Measurements from ENCODE around the gene TCF12. TPM values are rescaled to one million over a fixed set of nuclear protein-coding genes. Genes with fewer than 3 reads are reported as not detected.
"Not testable (repeated sequence)": the region's sequence is repeated elsewhere in the genome, so short reads cannot be mapped to it uniquely, and the experiment has no call there.

Gene TCF12
- total RNA-seq, 1 donor from 2014 or later: 88.6 TPM

DNA sequence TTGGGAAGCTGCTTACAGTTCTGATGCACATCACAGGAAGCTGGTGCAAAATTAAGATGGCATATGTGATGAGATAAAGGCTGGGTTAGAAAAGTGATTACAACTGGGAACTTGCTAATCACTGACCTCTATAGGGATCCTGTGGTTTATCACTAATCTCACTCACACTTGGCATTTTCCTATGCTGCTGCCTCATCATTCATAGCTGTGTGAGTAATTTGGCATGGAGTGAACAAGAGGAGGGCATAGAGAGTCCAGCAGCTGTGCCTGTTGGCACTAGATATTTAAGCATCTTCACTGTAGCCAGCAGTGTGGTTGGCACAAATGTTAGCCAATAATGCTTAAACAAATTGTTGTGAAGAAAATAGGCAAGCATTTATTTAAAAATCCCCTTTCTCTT is 240.1 kb downstream of the TCF12 start:
- no peak for DNase-seq (ENCODE audit: extremely low read depth, low read depth, low spot score)

- DNase-seq (ENCODE audit: extremely low read depth, low read depth, low spot score): no peak
These were observed 240.7 kb downstream of the TCF12 start for GRCh38 chr15:57158997-57159668.

DNA sequence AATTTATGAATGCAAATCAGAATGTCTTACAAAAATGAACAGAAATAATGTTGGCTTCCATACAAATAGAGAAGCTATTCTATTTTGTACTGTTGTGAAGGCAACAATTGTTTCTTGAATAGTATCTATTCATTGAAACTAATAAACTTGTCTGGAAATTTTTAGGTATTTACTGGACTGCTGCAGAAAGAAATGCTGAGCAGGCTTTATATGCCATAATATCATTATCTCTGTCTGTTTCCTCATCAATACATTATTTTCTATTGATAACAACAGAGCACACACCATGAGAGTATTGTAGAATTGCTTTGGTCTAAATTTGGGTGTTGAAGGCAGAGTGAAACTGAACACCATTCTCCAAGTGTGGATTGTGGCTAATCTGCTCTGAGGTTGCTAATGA is 241.3 kb downstream of the TCF12 start:
- DNase-seq (ENCODE audit: extremely low read depth, low read depth, low spot score): no peak

DNA sequence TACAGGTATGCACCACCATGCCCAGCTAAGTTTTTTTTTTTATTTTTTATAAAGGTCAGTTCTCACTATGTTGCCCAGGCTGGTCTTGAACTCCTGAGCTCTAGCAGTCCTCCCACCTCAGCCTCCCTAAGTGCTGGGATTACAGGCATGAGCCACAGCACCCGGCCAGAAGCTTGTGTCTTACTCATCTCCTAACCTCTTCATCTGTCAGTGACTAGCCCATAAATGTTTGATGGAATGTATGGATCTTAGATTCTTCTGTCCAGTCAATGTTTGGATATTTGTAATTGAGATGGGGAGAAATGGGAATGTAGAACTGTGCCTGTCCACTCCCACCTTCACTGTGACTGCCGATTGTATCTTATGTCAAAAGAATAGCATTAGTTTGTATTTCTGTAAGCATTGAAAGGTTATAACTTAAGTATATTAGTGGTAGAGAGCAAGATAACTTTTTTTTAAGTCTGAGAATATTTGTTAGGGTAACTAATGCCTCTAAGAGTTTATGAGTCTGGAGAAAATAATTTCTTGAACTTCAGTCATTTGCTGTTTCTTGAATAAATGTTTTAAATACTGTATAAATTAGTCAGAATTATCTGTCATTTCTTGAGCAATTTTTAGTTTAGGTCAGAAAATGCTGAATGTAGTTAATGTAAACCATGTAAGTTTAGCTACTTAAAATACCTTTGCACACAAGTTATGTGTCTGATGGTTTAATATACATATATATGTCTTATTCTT is 242.5 kb downstream of the TCF12 start:
- no peak for DNase-seq (ENCODE audit: extremely low read depth, low read depth, low spot score)

- not testable (repeated sequence) for DNase-seq (ENCODE audit: extremely low read depth, low read depth, low spot score)
These were observed 245.8 kb downstream of the TCF12 start for GRCh38 chr15:57164251-57164650.

- no peak for DNase-seq (ENCODE audit: extremely low read depth, low read depth, low spot score)
These were observed 247.5 kb downstream of the TCF12 start for GRCh38 chr15:57165992-57166391.

- no peak for DNase-seq (ENCODE audit: extremely low read depth, low read depth, low spot score)
These were observed 249.5 kb downstream of the TCF12 start for GRCh38 chr15:57167821-57168395.

GRCh38 chr15:57169643-57170042 is 251.2 kb downstream of the TCF12 start:
- no peak for DNase-seq (ENCODE audit: extremely low read depth, low read depth, low spot score)

DNA sequence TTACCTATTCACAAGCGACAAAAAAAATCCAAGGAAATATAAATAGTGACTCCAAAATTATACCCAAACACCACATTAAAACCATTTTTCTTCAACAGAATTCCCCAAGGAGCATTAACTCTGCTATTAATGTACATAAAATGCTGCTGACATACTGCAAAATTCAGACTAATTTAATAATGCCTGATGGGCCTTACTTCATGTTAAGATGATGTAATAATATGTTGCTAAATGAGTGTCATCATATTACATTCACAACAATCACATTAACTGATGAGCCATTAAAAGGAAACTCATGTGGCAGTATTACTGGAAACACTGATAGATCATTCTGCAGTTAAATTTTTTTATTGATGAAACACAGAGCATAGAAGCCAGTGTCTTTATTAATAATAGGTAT is 253.0 kb downstream of the TCF12 start:
- DNase-seq (ENCODE audit: extremely low read depth, low read depth, low spot score): no peak

DNA sequence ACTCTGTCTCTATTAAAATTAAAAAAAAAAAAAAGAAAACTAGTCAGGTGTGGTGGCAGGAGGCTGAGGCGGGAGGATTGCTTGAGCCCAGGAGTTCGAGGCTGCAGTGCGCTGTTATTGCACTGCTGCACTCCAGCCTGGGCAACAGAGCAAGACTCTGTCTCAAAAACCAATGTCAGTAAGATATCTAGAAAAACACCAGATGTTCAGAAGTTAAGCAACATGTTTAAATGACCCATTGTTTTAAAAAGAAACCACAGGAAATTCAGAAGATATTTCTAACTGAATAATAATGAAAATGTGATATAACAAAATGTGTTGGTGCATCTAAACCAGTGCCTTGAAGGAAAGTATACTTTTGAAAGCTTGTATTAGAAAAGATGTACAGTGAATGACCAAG is 254.5 kb downstream of the TCF12 start:
- DNase-seq (ENCODE audit: extremely low read depth, low read depth, low spot score): no peak

DNA sequence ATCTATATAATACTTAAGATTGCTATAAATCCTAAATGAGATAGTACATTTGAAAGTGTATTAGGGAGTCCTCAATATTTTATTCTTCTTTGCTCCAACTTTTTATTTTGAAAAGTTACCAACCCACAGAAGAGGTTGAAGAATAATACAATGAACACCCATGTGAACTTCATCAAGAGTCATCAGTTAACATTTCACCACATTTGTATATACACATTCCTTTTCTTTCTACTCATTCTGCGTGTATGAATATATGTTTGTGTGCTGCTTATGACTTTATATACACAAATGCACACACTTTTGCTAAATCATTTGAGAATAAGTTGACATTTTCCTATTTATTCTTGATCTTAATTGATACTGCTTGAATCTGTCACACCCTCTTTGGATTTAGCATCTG is 264.6 kb downstream of the TCF12 start:
- DNase-seq (ENCODE audit: extremely low read depth, low read depth, low spot score): no peak

DNA sequence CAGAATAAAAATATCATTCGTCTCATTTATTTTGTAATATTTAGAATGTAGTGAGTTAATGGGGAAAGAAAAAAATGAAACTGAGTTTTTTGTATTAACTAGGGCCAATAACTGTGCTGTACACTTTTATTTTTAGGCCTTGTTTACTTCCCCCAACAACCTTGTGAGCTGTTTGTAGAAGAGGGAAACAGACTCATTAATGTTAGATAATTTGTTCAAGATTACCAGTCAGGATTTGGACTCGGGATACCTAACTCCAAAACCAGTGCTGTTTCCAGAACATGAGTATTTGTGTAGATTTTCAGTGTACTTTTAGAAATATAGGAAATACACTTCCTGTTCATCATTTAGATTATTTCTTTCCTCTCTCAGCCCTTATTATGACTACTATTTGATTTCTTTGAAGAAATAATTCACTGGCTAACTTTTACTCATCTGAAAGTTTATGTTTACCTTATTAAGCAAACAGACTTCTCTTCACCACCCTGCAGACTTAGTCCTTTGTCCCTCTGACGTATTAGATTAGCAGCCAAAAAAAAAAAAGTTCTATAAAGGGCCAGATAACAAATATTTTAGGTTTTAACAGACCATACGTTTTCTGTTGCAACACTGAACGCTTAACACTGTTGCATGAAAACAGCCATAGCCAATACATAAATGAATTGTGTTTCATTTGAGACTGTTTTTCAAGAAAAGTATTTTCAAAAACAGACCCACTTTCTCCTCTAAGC is 265.3 kb downstream of the TCF12 start:
- DNase-seq (ENCODE audit: extremely low read depth, low read depth, low spot score): no peak

- DNase-seq (ENCODE audit: extremely low read depth, low read depth, low spot score): no peak
These were observed 266.1 kb downstream of the TCF12 start for GRCh38 chr15:57184502-57184901.

DNA sequence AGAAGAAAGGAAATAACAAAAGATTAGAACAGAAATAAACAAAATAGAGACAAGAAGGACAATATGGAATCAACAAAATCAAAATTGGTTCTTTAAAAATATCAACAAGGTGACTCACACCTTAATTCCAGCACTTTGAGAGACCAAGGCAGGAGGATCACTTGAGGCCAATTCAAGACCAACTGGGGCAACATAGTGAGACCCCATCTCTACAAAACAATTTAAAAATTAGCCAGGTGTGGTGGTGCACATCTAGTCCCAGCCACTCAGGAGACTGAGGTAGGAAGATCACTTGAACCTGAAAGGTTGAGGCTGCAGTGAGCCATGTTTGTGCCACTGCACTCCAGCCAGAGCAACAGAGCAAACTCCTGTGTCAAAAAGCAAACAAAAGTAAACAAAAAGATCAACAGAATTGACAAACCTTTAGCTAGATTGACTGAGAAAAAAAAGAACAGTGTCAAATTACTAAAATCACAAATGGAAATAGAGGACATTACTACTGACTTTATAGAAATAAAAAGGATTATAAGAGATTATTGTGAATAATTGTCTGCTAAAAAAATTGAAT is 267.1 kb downstream of the TCF12 start:
- no peak for DNase-seq (ENCODE audit: extremely low read depth, low read depth, low spot score)

GRCh38 chr15:57189466-57189865 is 271.0 kb downstream of the TCF12 start:
- DNase-seq (ENCODE audit: extremely low read depth, low read depth, low spot score): no peak

GRCh38 chr15:57190208-57190607 is 271.8 kb downstream of the TCF12 start:
- DNase-seq (ENCODE audit: extremely low read depth, low read depth, low spot score): no peak

DNA sequence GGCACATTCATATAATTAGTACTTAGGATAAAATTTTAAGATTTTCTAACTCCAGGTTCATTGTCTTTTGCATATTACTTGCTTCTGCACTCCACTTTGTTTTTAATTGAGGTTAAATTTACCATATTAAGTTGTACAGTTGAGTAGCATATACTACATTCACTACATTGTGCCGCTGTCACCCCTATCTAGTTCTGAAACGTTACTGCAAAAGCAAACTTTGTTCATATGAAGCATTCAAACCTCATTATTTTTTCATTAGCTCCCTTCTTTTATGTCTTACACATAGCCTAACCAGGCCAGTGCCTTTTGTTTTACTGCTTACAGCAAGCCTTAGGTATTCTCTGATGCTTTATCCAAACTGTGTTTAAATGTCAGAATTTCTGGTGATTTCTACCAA is 274.7 kb downstream of the TCF12 start:
- no peak for DNase-seq (ENCODE audit: extremely low read depth, low read depth, low spot score)

DNA sequence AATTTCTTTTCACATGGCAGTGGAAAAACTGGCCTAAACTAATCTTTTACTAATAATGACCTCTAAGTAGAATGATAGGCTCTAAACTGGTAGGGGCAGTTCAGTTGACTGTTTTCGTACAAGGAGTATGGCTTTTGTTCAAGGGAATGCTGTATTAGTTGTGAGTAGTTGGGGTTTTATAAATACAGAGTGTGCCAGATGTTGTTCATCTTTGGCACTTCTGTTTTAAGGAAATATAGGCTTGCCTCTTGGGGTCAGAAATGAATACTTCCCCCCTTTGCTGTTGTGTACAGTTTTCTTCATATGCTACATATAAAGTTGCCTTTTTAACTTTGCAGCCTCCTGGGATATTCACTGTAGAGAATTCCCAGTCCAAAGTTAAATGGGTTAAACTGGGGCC is 276.9 kb downstream of the TCF12 start:
- no peak for DNase-seq (ENCODE audit: extremely low read depth, low read depth, low spot score)

DNA sequence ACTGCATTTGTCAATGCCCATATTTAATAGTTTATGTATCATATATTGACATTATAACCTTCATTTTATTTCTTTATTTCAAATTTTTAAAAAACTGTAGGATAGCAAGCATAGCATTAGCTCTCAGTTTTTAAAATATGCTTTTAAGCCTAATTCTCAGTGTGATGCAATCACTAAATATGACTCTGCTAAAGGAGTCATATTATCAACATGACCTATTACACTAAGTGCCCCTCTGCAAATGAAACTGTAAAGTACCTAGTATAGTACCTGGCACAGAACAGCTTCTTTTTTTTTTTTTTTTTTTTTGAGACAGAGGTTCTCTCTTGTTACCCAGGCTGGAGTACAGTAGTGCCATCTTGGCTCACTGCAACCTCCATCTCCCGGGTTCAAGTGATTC is 278.4 kb downstream of the TCF12 start:
- no peak for DNase-seq (ENCODE audit: extremely low read depth, low read depth, low spot score)

- DNase-seq (ENCODE audit: extremely low read depth, low read depth, low spot score): no peak
These were observed 279.7 kb downstream of the TCF12 start for GRCh38 chr15:57198131-57198530.

GRCh38 chr15:57198654-57199291 is 280.3 kb downstream of the TCF12 start:
- no peak for DNase-seq (ENCODE audit: extremely low read depth, low read depth, low spot score)

Data from glomerular endothelial cell (primary cell).